ENCODE results near the gene SERGEF.

SERGEF gene

GRCh38 chr11:17743808-17744119, 269.1 kb downstream of the SERGEF start:
- no peak for TF ChIP-seq CTCF (IDR thresholded peaks at IDR 0.05; ENCODE audit: low read depth, low read length, missing control alignments)
- no peak for DNase-seq (ENCODE audit: low read depth)
- no peak overlapping the region for H3K4me3 ChIP-seq (ENCODE audit: low read depth, low read length)

- H3K4me3 ChIP-seq (ENCODE audit: low read depth, low read length), result no peak overlapping the region
- TF ChIP-seq CTCF (IDR thresholded peaks at IDR 0.05; ENCODE audit: low read depth, low read length, missing control alignments), result no peak
- no peak for DNase-seq (ENCODE audit: low read depth)
Measured at GRCh38 chr11:17743026-17743807, 269.6 kb downstream of the SERGEF start.

- TF ChIP-seq CTCF (IDR thresholded peaks at IDR 0.05; ENCODE audit: low read depth, low read length, missing control alignments), result no peak
- no peak overlapping the region for H3K4me3 ChIP-seq (ENCODE audit: low read depth, low read length)
- no peak for DNase-seq (ENCODE audit: low read depth)
Measured at GRCh38 chr11:17742019-17742418, 270.8 kb downstream of the SERGEF start.

- no peak for TF ChIP-seq CTCF (IDR thresholded peaks at IDR 0.05; ENCODE audit: low read depth, low read length, missing control alignments)
- no peak for DNase-seq (ENCODE audit: low read depth)
- H3K4me3 ChIP-seq (ENCODE audit: low read depth, low read length), result no peak overlapping the region
Measured at GRCh38 chr11:17741487-17741886, 271.4 kb downstream of the SERGEF start.

- H3K4me3 ChIP-seq (ENCODE audit: low read depth, low read length), result no peak overlapping the region
- no peak for TF ChIP-seq CTCF (IDR thresholded peaks at IDR 0.05; ENCODE audit: low read depth, low read length, missing control alignments)
- no peak for DNase-seq (ENCODE audit: low read depth)
Measured at GRCh38 chr11:17740649-17741235, 272.1 kb downstream of the SERGEF start.

GRCh38 chr11:17739945-17740338, 272.9 kb downstream of the SERGEF start:
- no peak for DNase-seq (ENCODE audit: low read depth)
- no peak for TF ChIP-seq CTCF (IDR thresholded peaks at IDR 0.05; ENCODE audit: low read depth, low read length, missing control alignments)
- H3K4me3 ChIP-seq (ENCODE audit: low read depth, low read length), result no peak overlapping the region

All from GM12864 (cell line).